AG10803 (cell line): ENCODE measurements around the gene UGT2B11.
"Not testable (repeated sequence)": the region's sequence is repeated elsewhere in the genome, so short reads cannot be mapped to it uniquely, and the experiment has no call there.

ENCODE experiments used
- DNase-seq: peaks from one replicate; pipeline ENCODE4 v3.0.0; 2010; ENCODE audit warnings: low read depth
- H3K4me3 ChIP-seq: 2 replicates; pipeline ENCODE4 v1.5.1; 2011; ENCODE audit warnings: mild to moderate bottlenecking, low read length, control low read depth
- CTCF ChIP-seq: conservative IDR thresholded peaks from 2 replicates; pipeline ENCODE4 v1.5.1; 2011; ENCODE audit warnings: mild to moderate bottlenecking, low read length, control low read depth, inconsistent platforms

UGT2B11 gene

GRCh38 chr4:69214716-69215115 is at the start of gene UGT2B11:
Gene UGT2B11 (minus strand): TSS chr4:69214748. CDS start chr4:69214722, 26 bp downstream.
- no peak for DNase-seq
- no peak within 1 kb of the TSS for H3K4me3 ChIP-seq
- TF ChIP-seq CTCF, result no peak

- not testable (repeated sequence) for H3K4me3 ChIP-seq, DNase-seq
Measured at GRCh38 chr4:69253147-69253772, 38.7 kb upstream of the UGT2B11 start.

- not testable (repeated sequence) for DNase-seq, H3K4me3 ChIP-seq
Measured at GRCh38 chr4:69250884-69251283, 36.3 kb upstream of the UGT2B11 start.

GRCh38 chr4:69242562-69243240 is 28.2 kb upstream of the UGT2B11 start:
- not testable (repeated sequence) for DNase-seq, H3K4me3 ChIP-seq

GRCh38 chr4:69241746-69242145 is 27.2 kb upstream of the UGT2B11 start:
- not testable (repeated sequence) for DNase-seq, H3K4me3 ChIP-seq

- DNase-seq, H3K4me3 ChIP-seq: not testable (repeated sequence)
Measured at GRCh38 chr4:69240787-69241186, 26.2 kb upstream of the UGT2B11 start.

- TF ChIP-seq CTCF, result no peak
- H3K4me3 ChIP-seq, result no peak overlapping the region
- DNase-seq, result no peak
Measured at GRCh38 chr4:69239557-69240168, 25.1 kb upstream of the UGT2B11 start.

- H3K4me3 ChIP-seq, result no peak overlapping the region
- DNase-seq, result no peak
- TF ChIP-seq CTCF, result no peak
Measured at GRCh38 chr4:69239092-69239491, 24.5 kb upstream of the UGT2B11 start.

- H3K4me3 ChIP-seq, result no peak overlapping the region
- no peak for DNase-seq
- TF ChIP-seq CTCF, result no peak
Measured at GRCh38 chr4:69224891-69225290, 10.3 kb upstream of the UGT2B11 start.

- H3K4me3 ChIP-seq, DNase-seq: not testable (repeated sequence)
Measured at GRCh38 chr4:69223277-69223676, 8.7 kb upstream of the UGT2B11 start.

GRCh38 chr4:69218491-69218890 is 3.9 kb upstream of the UGT2B11 start:
- H3K4me3 ChIP-seq, result not testable (repeated sequence)

More at GRCh38 chr4:69218491-69218890, 3.9 kb upstream of the UGT2B11 start:
- DNase-seq, result not testable (repeated sequence)
